Urinary bladder (tissue), 3 donors: ENCODE results near the gene SORL1-AS1.
A peak's percentile ranks its signal among the peaks of the same experiment; 100 is the strongest.

ENCODE experiments used
- DNase-seq: peaks from one replicate; pipeline ENCODE4 v3.0.0-alpha.2; 2015; ENCODE audit errors: extremely low spot score
- H3K27ac ChIP-seq: one replicate; pipeline ENCODE4 v1.5.1; 2013; ENCODE audit warnings: low read depth, mild to moderate bottlenecking, moderate library complexity
- H3K36me3 ChIP-seq: one replicate; pipeline ENCODE4 v1.6.1; 2013; ENCODE audit warnings: mild to moderate bottlenecking, moderate library complexity; ENCODE audit not compliant: insufficient read depth
- H3K4me1 ChIP-seq: one replicate; pipeline ENCODE4 v1.6.1; 2013; ENCODE audit warnings: mild to moderate bottlenecking, moderate library complexity; ENCODE audit not compliant: insufficient read depth
- H3K4me3 ChIP-seq: one replicate; pipeline ENCODE4 v1.5.1; 2013; ENCODE audit warnings: low read depth, low read length
- WGBS: extraction: QIAGEN DNeasy Blood & Tissue Kit; methylation state at CpG from one replicate; pipeline ENCODE4 v1.1.7; 2013; 5-methylcytosine and 5-hydroxymethylcytosine counted together
- donor health status: healthy with polysubstance abuse.
- donor health status: healthy.

The SORL1-AS1 gene

GRCh38 chr11:121467471-121467870 is 14.7 kb upstream of the SORL1-AS1 start:
- Histone ChIP-seq H3K4me3 (no peak overlapping the region), H3K4me1 (peaks cover 9% of the 10 kb centered on the region), H3K27ac (no peak overlapping the region), H3K36me3 (no peaks in the 10 kb centered on the region)
- DNase-seq, result no peak
- WGBS, result 38% methylated on average over 2 of the region's 2 CpGs

GRCh38 chr11:121466063-121466794 is 13.5 kb upstream of the SORL1-AS1 start:
- peaks cover 9% of the 10 kb centered on the region for H3K4me1 ChIP-seq
- peak; percentile 75 for DNase-seq
- H3K4me3 ChIP-seq, result no peak overlapping the region
- whole genome bisulfite sequencing, result 30% methylated on average over 8 of the region's 8 CpGs
- peak overlapping the region; percentile 63 for H3K27ac ChIP-seq
- H3K36me3 ChIP-seq, result no peaks in the 10 kb centered on the region

GRCh38 chr11:121465709-121466062 is 12.9 kb upstream of the SORL1-AS1 start:
- DNase-seq, result no peak
- 71% methylated on average over 8 of the region's 8 CpGs for WGBS
- Histone ChIP-seq H3K27ac (peak overlapping the region; percentile 63), H3K4me1 (peaks cover 9% of the 10 kb centered on the region), H3K4me3 (no peak overlapping the region), H3K36me3 (no peaks in the 10 kb centered on the region)

GRCh38 chr11:121464352-121464946 is 11.7 kb upstream of the SORL1-AS1 start:
- Histone ChIP-seq H3K4me1 (peaks cover 9% of the 10 kb centered on the region), H3K27ac (no peak overlapping the region), H3K4me3 (no peak overlapping the region), H3K36me3 (no peaks in the 10 kb centered on the region)
- WGBS, result 43% methylated on average over 11 of the region's 11 CpGs
- no peak for DNase-seq

- no peak overlapping the region for H3K4me3 ChIP-seq
- no peak for DNase-seq
- 73% methylated on average over 6 of the region's 6 CpGs for WGBS
- no peaks in the 10 kb centered on the region for H3K36me3 ChIP-seq
- no peak overlapping the region for H3K27ac ChIP-seq
- peaks cover 9% of the 10 kb centered on the region for H3K4me1 ChIP-seq
Measured at GRCh38 chr11:121463689-121464335, 11.0 kb upstream of the SORL1-AS1 start.

- H3K27ac ChIP-seq, result no peak overlapping the region
- 87% methylated on average over 7 of the region's 7 CpGs for WGBS
- no peaks in the 10 kb centered on the region for H3K36me3 ChIP-seq
Measured at GRCh38 chr11:121461843-121462242, 9.1 kb upstream of the SORL1-AS1 start.

GRCh38 chr11:121460941-121461514 is 8.3 kb upstream of the SORL1-AS1 start:
- no peak overlapping the region for H3K4me3 ChIP-seq
- WGBS, result 84% methylated on average over 4 of the region's 4 CpGs
- DNase-seq, result no peak
- H3K36me3 ChIP-seq, result no peaks in the 10 kb centered on the region
- peaks cover 2% of the 10 kb centered on the region for H3K4me1 ChIP-seq
- H3K27ac ChIP-seq, result no peak overlapping the region

More at GRCh38 chr11:121461843-121462242, 9.1 kb upstream of the SORL1-AS1 start:
- DNase-seq, result no peak
- peaks cover 7% of the 10 kb centered on the region for H3K4me1 ChIP-seq
- no peak overlapping the region for H3K4me3 ChIP-seq

- no peaks in the 10 kb centered on the region for H3K4me1 ChIP-seq
- H3K4me3 ChIP-seq, result no peak overlapping the region
- WGBS, result 68% methylated on average over 7 of the region's 7 CpGs
- no peak for DNase-seq
- no peak overlapping the region for H3K27ac ChIP-seq
- H3K36me3 ChIP-seq, result no peaks in the 10 kb centered on the region
Measured at GRCh38 chr11:121459413-121460017, 6.7 kb upstream of the SORL1-AS1 start.

GRCh38 chr11:121458551-121458950 is 5.8 kb upstream of the SORL1-AS1 start:
- no peak for DNase-seq
- Histone ChIP-seq H3K4me3 (no peak overlapping the region), H3K27ac (no peak overlapping the region), H3K36me3 (no peaks in the 10 kb centered on the region), H3K4me1 (no peaks in the 10 kb centered on the region)
- 94% methylated on average over 9 of the region's 9 CpGs for WGBS

GRCh38 chr11:121456816-121457431 is 4.2 kb upstream of the SORL1-AS1 start:
- Histone ChIP-seq H3K4me1 (no peaks in the 10 kb centered on the region), H3K36me3 (no peaks in the 10 kb centered on the region), H3K27ac (no peak overlapping the region), H3K4me3 (no peak overlapping the region)
- WGBS, result 77% methylated on average over 11 of the region's 11 CpGs
- no peak for DNase-seq

- Histone ChIP-seq H3K4me3 (no peak overlapping the region), H3K27ac (no peak overlapping the region), H3K36me3 (no peaks in the 10 kb centered on the region), H3K4me1 (no peaks in the 10 kb centered on the region)
- DNase-seq, result no peak
- WGBS, result 96% methylated on average over 2 of the region's 2 CpGs
Measured at GRCh38 chr11:121456151-121456550, 3.4 kb upstream of the SORL1-AS1 start.

GRCh38 chr11:121455115-121455514 is 2.3 kb upstream of the SORL1-AS1 start:
- no peak overlapping the region for H3K4me3 ChIP-seq
- H3K36me3 ChIP-seq, result no peaks in the 10 kb centered on the region
- no peak for DNase-seq
- no peaks in the 10 kb centered on the region for H3K4me1 ChIP-seq
- no peak overlapping the region for H3K27ac ChIP-seq
- 91% methylated on average over 3 of the region's 3 CpGs for WGBS

- H3K4me3 ChIP-seq, result no peak overlapping the region
- DNase-seq, result no peak
- H3K27ac ChIP-seq, result no peak overlapping the region
- no peaks in the 10 kb centered on the region for H3K4me1 ChIP-seq
- 80% methylated on average over 6 of the region's 6 CpGs for WGBS
- H3K36me3 ChIP-seq, result no peaks in the 10 kb centered on the region
Measured at GRCh38 chr11:121453589-121454299, 977 bp upstream of the SORL1-AS1 start.
